ENCODE measurements around the gene CHST11. TPM values are rescaled to one million over a fixed set of nuclear protein-coding genes. Genes with fewer than 3 reads are reported as not detected.

The CHST11 gene
- total RNA-seq, 1 experiment from 2014 or later: 1.1 TPM

DNA sequence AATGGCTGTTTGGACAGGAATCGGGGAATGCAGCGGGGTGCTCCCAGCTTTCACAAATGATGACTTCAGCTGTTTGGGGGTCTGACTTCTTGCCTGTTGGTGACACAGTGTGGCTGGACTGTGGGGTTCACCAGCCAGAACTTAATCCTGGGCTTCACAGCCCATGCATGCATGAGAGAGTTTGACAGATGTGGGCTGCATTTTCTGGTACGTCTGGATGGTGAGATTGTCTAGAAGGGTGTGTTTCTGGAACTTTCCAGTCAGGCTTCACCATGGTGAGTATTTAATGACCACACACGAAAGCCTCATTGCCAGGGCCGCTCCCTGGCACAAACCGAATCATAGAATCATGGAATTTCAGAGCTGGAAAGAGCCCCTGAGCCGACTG, 29.6 kb downstream of the CHST11 start:
- Histone ChIP-seq H3K36me3 (ENCODE audit: insufficient read depth, low read length, poor library complexity, severe bottlenecking) (no peaks in the 10 kb centered on the region), H3K4me1 (ENCODE audit: insufficient read depth, low read length, poor library complexity, severe bottlenecking) (no peaks in the 10 kb centered on the region), H3K9me3 (ENCODE audit: low read depth, low read length, poor library complexity, severe bottlenecking) (no peaks in the 10 kb centered on the region), H3K27me3 (replicated peaks; ENCODE audit: insufficient read depth, low read depth, low read length, poor library complexity) (no peaks in the 10 kb centered on the region), H3K4me3 (ENCODE audit: low read depth, low read length, poor library complexity, severe bottlenecking) (no peak overlapping the region), H3K27ac (ENCODE audit: low read depth, low read length, poor library complexity, severe bottlenecking) (no peak overlapping the region)
- TF ChIP-seq, protein P1, sequence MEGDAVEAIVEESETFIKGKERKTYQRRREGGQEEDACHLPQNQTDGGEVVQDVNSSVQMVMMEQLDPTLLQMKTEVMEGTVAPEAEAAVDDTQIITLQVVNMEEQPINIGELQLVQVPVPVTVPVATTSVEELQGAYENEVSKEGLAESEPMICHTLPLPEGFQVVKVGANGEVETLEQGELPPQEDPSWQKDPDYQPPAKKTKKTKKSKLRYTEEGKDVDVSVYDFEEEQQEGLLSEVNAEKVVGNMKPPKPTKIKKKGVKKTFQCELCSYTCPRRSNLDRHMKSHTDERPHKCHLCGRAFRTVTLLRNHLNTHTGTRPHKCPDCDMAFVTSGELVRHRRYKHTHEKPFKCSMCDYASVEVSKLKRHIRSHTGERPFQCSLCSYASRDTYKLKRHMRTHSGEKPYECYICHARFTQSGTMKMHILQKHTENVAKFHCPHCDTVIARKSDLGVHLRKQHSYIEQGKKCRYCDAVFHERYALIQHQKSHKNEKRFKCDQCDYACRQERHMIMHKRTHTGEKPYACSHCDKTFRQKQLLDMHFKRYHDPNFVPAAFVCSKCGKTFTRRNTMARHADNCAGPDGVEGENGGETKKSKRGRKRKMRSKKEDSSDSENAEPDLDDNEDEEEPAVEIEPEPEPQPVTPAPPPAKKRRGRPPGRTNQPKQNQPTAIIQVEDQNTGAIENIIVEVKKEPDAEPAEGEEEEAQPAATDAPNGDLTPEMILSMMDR (conservative IDR thresholded peaks at IDR 0.05; ENCODE audit: low read depth, low read length): no peak
- TF ChIP-seq EZH2 (IDR thresholded peaks at IDR 0.05; ENCODE audit: borderline replicate concordance, low read depth, low read length, poor library complexity, severe bottlenecking): no peak
- intact Hi-C loops (cut with micrococcal nuclease; ENCODE audit: unreplicated experiment): no loop called here
- no peak for DNase-seq (ENCODE audit: low spot score)
- POLR2A ChIA-PET (ENCODE audit: low non-redundant PET): no interaction called here
- CTCF ChIA-PET: no interaction called here
- BruUV-seq (replicated peaks): no TSS peak

DNA sequence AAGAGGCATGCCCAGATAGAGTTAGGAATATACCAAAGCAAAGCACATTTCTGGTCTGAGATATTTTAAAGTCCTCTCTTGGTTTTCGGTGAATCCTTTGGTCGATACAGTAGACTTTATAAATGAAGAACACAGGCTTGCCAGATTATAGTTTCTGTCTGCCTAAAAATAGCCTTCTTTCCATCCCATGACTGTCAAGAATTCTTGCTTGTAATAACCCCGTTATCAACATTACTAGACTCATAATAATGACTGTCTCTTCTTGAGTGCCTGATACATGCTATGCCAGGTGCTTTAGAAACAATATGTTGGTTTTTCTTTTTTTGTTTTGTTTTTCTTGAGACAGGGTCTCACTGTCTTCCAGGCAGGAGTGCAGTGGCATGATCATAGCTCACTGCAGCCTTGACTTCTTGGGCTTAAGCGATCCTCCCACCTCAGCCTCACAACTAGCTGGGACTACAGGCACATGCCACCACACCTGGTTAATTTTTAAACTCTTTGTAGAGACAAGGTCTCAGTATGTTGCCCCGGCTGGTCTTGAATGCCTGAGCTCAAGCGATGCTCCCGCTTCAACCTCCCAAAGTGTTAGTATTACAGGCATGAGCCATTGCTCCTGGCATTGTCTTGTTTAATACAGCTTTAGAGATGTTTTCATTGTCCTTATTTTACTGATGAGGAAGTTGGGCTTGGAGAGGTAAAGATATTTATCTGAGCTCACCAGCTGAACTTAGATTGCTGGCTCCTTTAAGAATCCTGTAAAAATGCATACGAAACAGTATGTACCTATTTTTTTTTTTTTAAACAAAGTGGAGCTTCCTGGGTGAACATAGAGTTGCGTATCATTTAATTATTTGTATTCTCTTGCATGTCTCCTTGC, 30.4 kb downstream of the CHST11 start:
- intact Hi-C loops (cut with micrococcal nuclease; ENCODE audit: unreplicated experiment): no loop called here
- POLR2A ChIA-PET (ENCODE audit: low non-redundant PET): no interaction called here
- H3K9me3 ChIP-seq (ENCODE audit: low read depth, low read length, poor library complexity, severe bottlenecking): no peaks in the 10 kb centered on the region
- H3K27me3 ChIP-seq (replicated peaks; ENCODE audit: insufficient read depth, low read depth, low read length, poor library complexity): no peaks in the 10 kb centered on the region
- CTCF ChIA-PET: no interaction called here
- no peak overlapping the region for H3K4me3 ChIP-seq (ENCODE audit: low read depth, low read length, poor library complexity, severe bottlenecking)
- H3K27ac ChIP-seq (ENCODE audit: low read depth, low read length, poor library complexity, severe bottlenecking): no peak overlapping the region
- H3K36me3 ChIP-seq (ENCODE audit: insufficient read depth, low read length, poor library complexity, severe bottlenecking): no peaks in the 10 kb centered on the region
- TF ChIP-seq, protein P1 (conservative IDR thresholded peaks at IDR 0.05; ENCODE audit: low read depth, low read length): no peak
- TF ChIP-seq EZH2 (IDR thresholded peaks at IDR 0.05; ENCODE audit: borderline replicate concordance, low read depth, low read length, poor library complexity, severe bottlenecking): no peak
- no peak for DNase-seq (ENCODE audit: low spot score)
- no TSS peak for BruUV-seq (replicated peaks)
- H3K4me1 ChIP-seq (ENCODE audit: insufficient read depth, low read length, poor library complexity, severe bottlenecking): no peaks in the 10 kb centered on the region

DNA sequence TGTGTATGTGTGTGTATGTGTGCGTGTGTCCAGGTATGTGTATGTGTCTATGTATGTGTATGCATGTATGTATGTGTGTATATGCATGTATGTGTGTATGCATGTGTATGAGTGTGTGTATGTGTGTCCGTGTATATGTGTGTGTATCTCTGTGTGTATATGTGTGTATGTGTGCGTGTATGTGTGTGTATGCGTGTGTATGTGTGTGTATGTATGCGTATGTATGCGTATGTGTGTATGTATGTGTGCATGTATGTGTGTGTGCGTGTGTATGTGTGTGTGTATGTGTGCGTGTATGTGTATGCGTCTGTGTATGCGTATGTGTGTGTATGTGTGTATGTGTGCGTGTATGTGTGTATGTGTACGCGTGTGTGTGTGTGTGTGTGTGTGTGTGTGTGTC, 31.6 kb downstream of the CHST11 start:
- H3K9me3 ChIP-seq (ENCODE audit: low read depth, low read length, poor library complexity, severe bottlenecking): no peaks in the 10 kb centered on the region
- ChIA-PET POLR2A (ENCODE audit: low non-redundant PET) (no interaction called here), CTCF (no interaction called here)
- intact Hi-C loops (cut with micrococcal nuclease; ENCODE audit: unreplicated experiment): no loop called here
- H3K4me3 ChIP-seq (ENCODE audit: low read depth, low read length, poor library complexity, severe bottlenecking): no peak overlapping the region
- no TSS peak for BruUV-seq (replicated peaks)
- no peaks in the 10 kb centered on the region for H3K27me3 ChIP-seq (replicated peaks; ENCODE audit: insufficient read depth, low read depth, low read length, poor library complexity)
- H3K4me1 ChIP-seq (ENCODE audit: insufficient read depth, low read length, poor library complexity, severe bottlenecking): no peaks in the 10 kb centered on the region
- no peaks in the 10 kb centered on the region for H3K36me3 ChIP-seq (ENCODE audit: insufficient read depth, low read length, poor library complexity, severe bottlenecking)
- no peak for TF ChIP-seq EZH2 (IDR thresholded peaks at IDR 0.05; ENCODE audit: borderline replicate concordance, low read depth, low read length, poor library complexity, severe bottlenecking)
- TF ChIP-seq, protein P1 (conservative IDR thresholded peaks at IDR 0.05; ENCODE audit: low read depth, low read length): no peak
- no peak overlapping the region for H3K27ac ChIP-seq (ENCODE audit: low read depth, low read length, poor library complexity, severe bottlenecking)
- DNase-seq (ENCODE audit: low spot score): no peak

Data from A673 (cell line).